Stimulated activated CD4-positive, alpha-beta T cell treated with anti-CD3 and anti-CD28 coated beads, Interleukin-15, amount 100 ng/mL, for 24 hours (primary cell): ENCODE measurements around the gene OR4F17.
A peak's percentile ranks its signal among the peaks of the same experiment; 100 is the strongest.
"Not testable (repeated sequence)": the region's sequence is repeated elsewhere in the genome, so short reads cannot be mapped to it uniquely, and the experiment has no call there.

Experiments
- DNase-seq: peaks from one replicate; pipeline ENCODE4 v3.0.0-alpha.2; 2020

OR4F17 gene, protein sequence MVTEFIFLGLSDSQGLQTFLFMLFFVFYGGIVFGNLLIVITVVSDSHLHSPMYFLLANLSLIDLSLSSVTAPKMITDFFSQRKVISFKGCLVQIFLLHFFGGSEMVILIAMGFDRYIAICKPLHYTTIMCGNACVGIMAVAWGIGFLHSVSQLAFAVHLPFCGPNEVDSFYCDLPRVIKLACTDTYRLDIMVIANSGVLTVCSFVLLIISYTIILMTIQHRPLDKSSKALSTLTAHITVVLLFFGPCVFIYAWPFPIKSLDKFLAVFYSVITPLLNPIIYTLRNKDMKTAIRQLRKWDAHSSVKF

DNA sequence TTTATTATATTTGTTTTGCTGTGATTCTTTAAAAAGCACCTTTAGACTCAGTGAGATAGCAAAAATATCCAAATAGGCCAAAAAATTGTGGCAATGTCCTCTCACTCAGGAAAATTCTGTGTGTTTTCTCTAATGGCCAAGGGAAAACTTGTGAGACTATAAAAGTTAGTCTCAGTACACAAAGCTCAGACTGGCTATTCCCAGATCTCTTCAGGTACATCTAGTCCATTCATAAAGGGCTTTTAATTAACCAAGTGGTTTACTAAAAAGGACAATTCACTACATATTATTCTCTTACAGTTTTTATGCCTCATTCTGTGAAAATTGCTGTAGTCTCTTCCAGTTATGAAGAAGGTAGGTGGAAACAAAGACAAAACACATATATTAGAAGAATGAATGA lies at the start of gene OR4F17:
Gene OR4F17, plus strand, starts transcription at position 301 of the 400 bp plus-strand sequence. CDS start 3,575 bp downstream, outside the sequence.
- not testable (repeated sequence) for DNase-seq

- DNase-seq = peak; percentile 37
Measured at GRCh38 chr19:70793-71192, 36.1 kb upstream of the OR4F17 start.

DNA sequence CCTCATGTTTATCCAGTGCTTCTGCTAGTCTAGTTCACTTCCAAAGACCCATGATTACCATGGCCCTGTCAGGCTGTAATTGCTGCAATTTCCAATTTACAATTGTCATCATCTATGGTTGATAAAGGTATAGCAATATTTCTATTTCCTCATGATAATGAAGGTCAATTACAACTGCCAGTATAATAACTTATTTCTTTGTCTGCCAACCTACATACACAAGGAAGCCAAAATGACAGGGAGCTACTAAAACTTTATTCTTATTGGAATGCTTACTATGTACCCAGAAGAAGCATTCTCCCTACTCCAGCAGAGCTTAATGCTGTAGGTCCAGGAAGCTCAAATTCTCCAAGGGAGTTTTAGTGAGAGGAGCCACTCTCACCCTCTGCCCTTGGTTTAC lies 24.0 kb upstream of the OR4F17 start:
- not testable (repeated sequence) for DNase-seq

GRCh38 chr19:83626-84025 lies 23.3 kb upstream of the OR4F17 start:
- not testable (repeated sequence) for DNase-seq

DNA sequence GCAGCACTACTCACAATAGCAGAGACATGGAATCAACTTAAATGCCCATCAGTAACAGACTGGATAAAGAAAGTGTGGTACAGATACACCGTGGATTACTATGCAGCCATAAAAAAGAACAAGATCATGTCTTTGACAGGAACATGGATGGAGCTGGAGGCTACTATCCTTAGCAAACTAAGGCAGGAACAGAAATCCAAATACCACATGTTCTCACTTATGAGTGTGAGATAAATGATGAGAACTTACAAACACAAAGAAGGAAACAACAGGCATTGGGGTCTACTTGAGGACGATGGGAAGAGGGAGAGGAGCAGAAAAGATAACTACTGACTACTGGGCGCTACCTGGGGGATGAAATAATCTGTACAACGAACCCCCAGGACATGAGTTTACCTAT lies 16.2 kb upstream of the OR4F17 start:
- not testable (repeated sequence) for DNase-seq

DNA sequence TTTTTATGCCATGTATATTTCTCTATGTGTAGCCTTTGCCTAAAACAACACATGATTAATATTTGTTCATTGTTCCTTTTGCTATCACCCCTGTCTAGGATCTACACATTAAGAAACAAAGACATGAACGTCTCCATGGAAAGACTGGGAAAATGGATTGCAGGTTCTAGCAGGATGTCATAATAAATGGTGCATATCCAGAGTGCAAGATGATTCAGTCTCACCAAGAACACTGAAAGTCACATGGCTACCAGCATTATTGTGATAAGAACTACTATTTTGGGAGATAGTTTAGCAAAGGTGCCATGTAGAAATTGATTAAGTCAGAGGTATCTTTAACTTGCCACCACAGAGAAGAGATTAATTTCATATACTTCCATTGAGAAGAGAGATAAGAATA lies 12.1 kb upstream of the OR4F17 start:
- DNase-seq = not testable (repeated sequence)

- not testable (repeated sequence) for DNase-seq
Measured at GRCh38 chr19:97647-98046, 9.3 kb upstream of the OR4F17 start.

DNA sequence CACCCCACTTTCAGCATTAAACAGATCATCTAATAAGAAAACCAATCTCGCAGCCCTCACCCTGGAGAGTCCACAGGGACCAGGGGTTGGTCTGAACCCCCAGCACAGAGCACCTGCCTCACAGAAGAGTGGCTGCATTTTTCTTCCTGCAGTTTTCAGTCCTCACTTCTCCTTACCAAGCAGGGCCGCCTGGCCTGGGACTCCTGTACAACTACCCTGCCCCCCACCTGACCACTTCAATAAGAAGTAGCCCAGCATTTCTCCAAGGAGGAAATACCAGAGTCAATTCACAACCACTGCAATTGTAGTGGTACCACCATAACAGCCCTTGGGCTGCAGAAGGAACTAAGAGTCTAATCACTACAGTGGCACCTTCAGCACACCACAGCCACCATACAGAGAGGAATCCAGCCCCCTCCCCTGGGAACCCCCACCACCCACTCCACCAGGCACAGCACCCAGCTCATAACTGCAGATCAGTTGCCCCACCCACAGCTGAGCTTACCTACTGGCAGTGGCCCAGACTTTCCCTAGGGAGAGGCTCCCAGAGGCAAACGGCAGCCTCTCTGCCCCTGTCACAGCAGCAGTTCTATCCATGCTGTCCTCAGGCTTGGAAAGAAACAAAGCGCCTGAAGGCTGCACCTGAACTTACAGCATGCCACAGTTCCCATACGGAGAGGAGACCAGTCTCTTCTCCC lies 13.7 kb downstream of the OR4F17 start:
- not testable (repeated sequence) for DNase-seq
